ENCODE results near the gene PKIB.

GRCh38 chr6:122660296-122660695 is 50.1 kb downstream of the PKIB start:
- TF ChIP-seq CTCF (IDR thresholded peaks at IDR 0.05) (no peak), POLR2A (IDR thresholded peaks at IDR 0.05) (no peak)
